ENCODE results near the gene DNAJC27. TPM values are rescaled to one million over a fixed set of nuclear protein-coding genes. Genes with fewer than 3 reads are reported as not detected.

Gene DNAJC27
- total and polyA plus RNA-seq, 2 of the 13 experiments (the other 11 are each of a cell fraction or from before 2014, with no cell fraction given) = 3.1 to 3.7 TPM

- TF ChIP-seq ZUFSP (CRISPR knock-in tag; IDR thresholded peaks at IDR 0.05; ENCODE audit: borderline replicate concordance) (no peak), ZFP82 (CRISPR knock-in tag; IDR thresholded peaks at IDR 0.05; ENCODE audit: borderline replicate concordance) (peak; percentile 90; the same call in 1 of the 2 replicates), ZNF512B (CRISPR knock-in tag; IDR thresholded peaks at IDR 0.05; ENCODE audit: borderline replicate concordance) (no peak), NFYC (CRISPR knock-in tag; IDR thresholded peaks at IDR 0.05) (peak; percentile 93), ZNF414 (CRISPR knock-in tag; IDR thresholded peaks at IDR 0.05) (0 out of 2 replicates have a peak, but pooled peaks have one; percentile 44), RELA (CRISPR knock-in tag; IDR thresholded peaks at IDR 0.05) (peak; percentile 67), ATF6 (CRISPR knock-in tag; conservative IDR thresholded peaks at IDR 0.05) (peak; percentile 78; the same call in 1 of the 2 replicates), ZNF101 (CRISPR knock-in tag; IDR thresholded peaks at IDR 0.05; ENCODE audit: borderline replicate concordance, low read depth) (no peak), ZBTB2 (CRISPR knock-in tag; IDR thresholded peaks at IDR 0.05; ENCODE audit: low read depth) (peak; percentile 73), NR2F2 (IDR thresholded peaks at IDR 0.05; ENCODE audit: borderline replicate concordance, low read depth) (peak; percentile 62; the same call in 1 of the 2 replicates), ZNF772 (CRISPR knock-in tag; IDR thresholded peaks at IDR 0.05) (no peak; the same call in 1 of the 2 replicates), THAP9 (CRISPR knock-in tag; IDR thresholded peaks at IDR 0.05; ENCODE audit: borderline replicate concordance) (peak; percentile 99), ZSCAN9 (CRISPR knock-in tag; IDR thresholded peaks at IDR 0.05; ENCODE audit: borderline replicate concordance) (peak; percentile 91; the same call in 1 of the 2 replicates), ZKSCAN5 (CRISPR knock-in tag; IDR thresholded peaks at IDR 0.05) (no peak)
Observed at GRCh38 chr2:24971536-24972314, at the start of gene DNAJC27 (continued).
